Measurements from ENCODE around the gene FSIP2. TPM values are rescaled to one million over a fixed set of nuclear protein-coding genes. Genes with fewer than 3 reads are reported as not detected.

FSIP2 gene
- total RNA-seq, 3 donors from 2014 or later (not counting 1 experiment from before 2014, with no cell fraction given): 0.79 to 1.5 (median 0.95) TPM

- Mint-ChIP-seq H3K4me1 (no peaks in the 10 kb centered on the region), H3K27ac (no peak overlapping the region), H3K36me3 (no peaks in the 10 kb centered on the region), H3K4me3 (no peak overlapping the region), H3K9me3 (peaks cover 6 to 10% of the 10 kb centered on the region in 2 donors), H3K27me3 (ENCODE audit: low read depth in 2 of 2) (no peaks in the 10 kb centered on the region)
- Histone ChIP-seq H3K27me3 (ENCODE audit: control insufficient read depth, insufficient read depth, low read length) (no peaks in the 10 kb centered on the region), H3K36me3 (ENCODE audit: control insufficient read depth, insufficient read depth, low read length) (no peaks in the 10 kb centered on the region), H3K4me1 (ENCODE audit: control insufficient read depth, insufficient read depth, low read length) (no peaks in the 10 kb centered on the region), H3K9me3 (ENCODE audit: control insufficient read depth, insufficient read depth, low read length) (no peaks in the 10 kb centered on the region), H3K27ac (ENCODE audit: low read length) (no peak overlapping the region), H3K4me3 (ENCODE audit: low read length) (no peak overlapping the region)
- intact Hi-C loops (cut with micrococcal nuclease): no loop called here
- no peak for DNase-seq
- no peak for ATAC-seq
- TF ChIP-seq CTCF (IDR thresholded peaks at IDR 0.05): no peak
- 83% methylated on average over 1 of the region's 2 CpGs for WGBS (ENCODE audit: insufficient coverage)
Observed at GRCh38 chr2:185787227-185788145, 48.9 kb downstream of the FSIP2 start.

- no peak for DNase-seq
- no peak overlapping the region for H3K4me3 ChIP-seq (ENCODE audit: low read length)
- 75% methylated on average over 2 of the region's 2 CpGs for WGBS (ENCODE audit: insufficient coverage)
Observed at GRCh38 chr2:185790361-185790760, 51.8 kb downstream of the FSIP2 start.

GRCh38 chr2:185793532-185794345 lies 55.1 kb downstream of the FSIP2 start:
- no peaks in the 10 kb centered on the region for H3K9me3 ChIP-seq (ENCODE audit: control insufficient read depth, insufficient read depth, low read length)
- Mint-ChIP-seq H3K4me3 (no peak overlapping the region), H3K4me1 (no peaks in the 10 kb centered on the region), H3K27me3 (ENCODE audit: low read depth in 2 of 2) (no peaks in the 10 kb centered on the region), H3K9me3 (peaks cover 0 to 5% of the 10 kb centered on the region in 2 donors), H3K27ac (no peak overlapping the region), H3K36me3 (no peaks in the 10 kb centered on the region)
- H3K27ac ChIP-seq (ENCODE audit: low read length): no peak overlapping the region
- ATAC-seq (no peak), DNase-seq (no peak)
- intact Hi-C loops (cut with micrococcal nuclease): no loop called here
- H3K36me3 ChIP-seq (ENCODE audit: control insufficient read depth, insufficient read depth, low read length): no peaks in the 10 kb centered on the region
- WGBS (ENCODE audit: insufficient coverage): 80% methylated on average over 6 of the region's 7 CpGs
- no peak overlapping the region for H3K4me3 ChIP-seq (ENCODE audit: low read length)
- no peaks in the 10 kb centered on the region for H3K27me3 ChIP-seq (ENCODE audit: control insufficient read depth, insufficient read depth, low read length)
- TF ChIP-seq CTCF (IDR thresholded peaks at IDR 0.05): no peak
- H3K4me1 ChIP-seq (ENCODE audit: control insufficient read depth, insufficient read depth, low read length): no peaks in the 10 kb centered on the region

More at GRCh38 chr2:185790361-185790760, 51.8 kb downstream of the FSIP2 start:
- TF ChIP-seq CTCF (IDR thresholded peaks at IDR 0.05): no peak
- no peaks in the 10 kb centered on the region for H3K4me1 Mint-ChIP-seq
- no peaks in the 10 kb centered on the region for H3K27me3 Mint-ChIP-seq (ENCODE audit: low read depth in 2 of 2)
- intact Hi-C loops (cut with micrococcal nuclease): no loop called here
- H3K4me3 Mint-ChIP-seq: no peak overlapping the region
- no peaks in the 10 kb centered on the region for H3K36me3 Mint-ChIP-seq
- Histone ChIP-seq H3K9me3 (ENCODE audit: control insufficient read depth, insufficient read depth, low read length) (no peaks in the 10 kb centered on the region), H3K4me1 (ENCODE audit: control insufficient read depth, insufficient read depth, low read length) (no peaks in the 10 kb centered on the region), H3K27ac (ENCODE audit: low read length) (no peak overlapping the region), H3K27me3 (ENCODE audit: control insufficient read depth, insufficient read depth, low read length) (no peaks in the 10 kb centered on the region), H3K36me3 (ENCODE audit: control insufficient read depth, insufficient read depth, low read length) (no peaks in the 10 kb centered on the region)
- peaks cover 4 to 6% of the 10 kb centered on the region in 2 donors for H3K9me3 Mint-ChIP-seq
- ATAC-seq: no peak
- H3K27ac Mint-ChIP-seq: no peak overlapping the region

Data from natural killer cell (primary cell).